CD8-positive, alpha-beta memory T cell (primary cell): ENCODE measurements around the gene CD244. TPM values are rescaled to one million over a fixed set of nuclear protein-coding genes. Genes with fewer than 3 reads are reported as not detected.
"Not testable (repeated sequence)": the region's sequence is repeated elsewhere in the genome, so short reads cannot be mapped to it uniquely, and the experiment has no call there.

Source experiments
- CTCF ChIA-PET: fragments of 350-600 bp; sonication (Branson Sonifier 250); formaldehyde crosslinking; loops from one replicate; lab custom pipeline; 2021; ENCODE audit warnings: antibody characterized with exemption; lab: Charles Lee
- POLR2A ChIA-PET: fragments of 350-600 bp; sonication (Branson Sonifier 250); formaldehyde crosslinking; loops from one replicate; lab custom pipeline; 2021; ENCODE audit warnings: antibody characterized with exemption; lab: Charles Lee
- DNase-seq, 5 donors: peaks; one replicate each; pipeline versions ENCODE4 v3.0.0 to v3.0.0-alpha.2; 2020 to 2022; ENCODE audit warnings: mixed read lengths in 1 of 5
- H3K27ac ChIP-seq: one replicate; pipeline ENCODE4 v1.7.0; 2013; ENCODE audit warnings: low read depth, mild to moderate bottlenecking, low read length, moderate library complexity
- H3K27me3 ChIP-seq: 2 replicates; pipeline ENCODE4 v1.7.0; 2013; ENCODE audit warnings: low read length, mild to moderate bottlenecking; ENCODE audit not compliant: insufficient read depth, poor library complexity, severe bottlenecking
- H3K36me3 ChIP-seq: 2 replicates; pipeline ENCODE4 v1.7.0; 2013; ENCODE audit warnings: mild to moderate bottlenecking, low read length, moderate library complexity; ENCODE audit not compliant: insufficient read depth
- H3K4me1 ChIP-seq: 2 replicates; pipeline ENCODE4 v1.7.0; 2013; ENCODE audit warnings: mild to moderate bottlenecking, low read length, moderate library complexity; ENCODE audit not compliant: insufficient read depth
- H3K4me3 ChIP-seq: 2 replicates; pipeline ENCODE4 v1.7.0; 2013; ENCODE audit warnings: mild to moderate bottlenecking, low read length
- H3K9me3 ChIP-seq: 2 replicates; pipeline ENCODE4 v1.7.0; 2013; ENCODE audit warnings: mild to moderate bottlenecking, low read length
- H3K27ac Mint-ChIP-seq, 8 donors: one replicate each; pipeline ENCODE4 v1.8.0; 2020 to 2021; ENCODE audit warnings: mixed read lengths in 8 of 8, mild to moderate bottlenecking in 6 of 8, inconsistent platforms in 3 of 8, moderate library complexity in 3 of 8
- H3K27me3 Mint-ChIP-seq, 2 donors: one replicate each; pipeline ENCODE4 v1.8.0; 2020 to 2021; ENCODE audit warnings: mixed read lengths in 2 of 2, mild to moderate bottlenecking in 1 of 2, moderate library complexity in 1 of 2
- H3K36me3 Mint-ChIP-seq, 3 donors: one replicate each; pipeline ENCODE4 v1.8.0; 2020 to 2021; ENCODE audit warnings: mixed read lengths in 3 of 3, inconsistent platforms in 1 of 3, mild to moderate bottlenecking in 1 of 3
- H3K4me1 Mint-ChIP-seq, 3 donors: one replicate each; pipeline ENCODE4 v1.8.0; 2020 to 2021; ENCODE audit warnings: mixed read lengths in 3 of 3, inconsistent platforms in 1 of 3, mild to moderate bottlenecking in 1 of 3
- H3K4me3 Mint-ChIP-seq, 7 donors: one replicate each; pipeline ENCODE4 v1.8.0; 2020 to 2021; ENCODE audit warnings: mixed read lengths in 7 of 7, mild to moderate bottlenecking in 6 of 7, moderate library complexity in 4 of 7, inconsistent platforms in 2 of 7
- H3K9me3 Mint-ChIP-seq, 5 donors: one replicate each; pipeline ENCODE4 v1.8.0; 2020 to 2022; ENCODE audit warnings: mixed read lengths in 5 of 5, mild to moderate bottlenecking in 3 of 5, moderate library complexity in 2 of 5, inconsistent platforms in 1 of 5
- polyA plus RNA-seq: library from polyadenylated mRNA; unstranded; fragments of 300-500 nt; fragmentation: Illumina TruSeq; gene quantifications from one replicate; pipeline ENCODE4 v1.2.3, GENCODE V29; 2021
- total RNA-seq, 2 experiments: library from RNA; stranded (reverse); gene quantifications; one replicate each; pipeline ENCODE4 v1.2.3, GENCODE V29; 2021

The CD244 gene
- total and polyA plus RNA-seq, 3 experiments from 2014 or later = 1.8 to 40.7 (median 1.9) TPM

- Histone ChIP-seq H3K27me3 (peaks cover 5% of the 10 kb centered on the region), H3K9me3 (no peaks in the 10 kb centered on the region), H3K36me3 (no peaks in the 10 kb centered on the region), H3K27ac (no peak overlapping the region), H3K4me1 (no peaks in the 10 kb centered on the region), H3K4me3 (no peak overlapping the region)
- Mint-ChIP-seq H3K27me3 (peaks cover 0 to 4% of the 10 kb centered on the region in 2 donors), H3K36me3 (no peaks in the 10 kb centered on the region), H3K4me3 (peak overlapping the region in 1 of 7 donors; percentile 13), H3K9me3 (no peaks in the 10 kb centered on the region), H3K27ac (peak overlapping the region in 1 of 8 donors; percentile 63), H3K4me1 (peaks cover 0 to 17% (median under 1%) of the 10 kb centered on the region in 3 donors)
- POLR2A ChIA-PET = no interaction called here
- no peak for DNase-seq
- CTCF ChIA-PET = interaction anchor here (0.8 to 1.4 kb wide), 4 partner anchors 20 to 67 kb away, joined by 4 read pairs; no protein-coding TSS in a partner anchor
These were observed 21.9 kb upstream of the CD244 start for GRCh38 chr1:160884579-160884978.

- H3K36me3 Mint-ChIP-seq = no peaks in the 10 kb centered on the region
- H3K9me3 Mint-ChIP-seq = no peaks in the 10 kb centered on the region
- Histone ChIP-seq H3K27ac (no peak overlapping the region), H3K4me3 (no peak overlapping the region), H3K36me3 (no peaks in the 10 kb centered on the region), H3K27me3 (peaks cover 1% of the 10 kb centered on the region), H3K4me1 (no peaks in the 10 kb centered on the region), H3K9me3 (no peaks in the 10 kb centered on the region)
- H3K27me3 Mint-ChIP-seq = peaks cover 0 to under 1% of the 10 kb centered on the region in 2 donors
- H3K4me3 Mint-ChIP-seq = no peak overlapping the region
- ChIA-PET POLR2A (interaction anchor here (0.8 kb wide), 1 partner anchor 89 kb away, joined by 4 read pairs; no protein-coding TSS in a partner anchor), CTCF (interaction anchor here (1.3 to 2.2 kb wide), 5 partner anchors 19 to 159 kb away, joined by 3 to 9 read pairs (median 4); no protein-coding TSS in a partner anchor)
- H3K27ac Mint-ChIP-seq = peak overlapping the region in 2 of 8 donors; percentile 0 to 80
- no peak for DNase-seq
- H3K4me1 Mint-ChIP-seq = peaks cover 5 to 25% (median 8%) of the 10 kb centered on the region in 3 donors
These were observed 21.2 kb upstream of the CD244 start for GRCh38 chr1:160883581-160884513.

GRCh38 chr1:160882582-160882981, 19.9 kb upstream of the CD244 start:
- Histone ChIP-seq H3K4me1 (peaks cover 1% of the 10 kb centered on the region), H3K27ac (no peak overlapping the region), H3K27me3 (no peaks in the 10 kb centered on the region), H3K36me3 (no peaks in the 10 kb centered on the region), H3K9me3 (no peaks in the 10 kb centered on the region), H3K4me3 (no peak overlapping the region)
- no peak overlapping the region for H3K4me3 Mint-ChIP-seq
- H3K9me3 Mint-ChIP-seq = no peaks in the 10 kb centered on the region
- ChIA-PET CTCF (interaction anchor here (1.5 to 2.2 kb wide), 2 partner anchors 45 to 157 kb away, joined by 3 to 9 read pairs; no protein-coding TSS in a partner anchor), POLR2A (no interaction called here)
- H3K27ac Mint-ChIP-seq = no peak overlapping the region
- no peaks in the 10 kb centered on the region for H3K27me3 Mint-ChIP-seq
- DNase-seq = no peak
- peaks cover 7 to 33% (median 12%) of the 10 kb centered on the region in 3 donors for H3K4me1 Mint-ChIP-seq
- H3K36me3 Mint-ChIP-seq = no peaks in the 10 kb centered on the region

- H3K27me3 ChIP-seq, H3K4me3 Mint-ChIP-seq, H3K27ac ChIP-seq, H3K27me3 Mint-ChIP-seq, H3K9me3 ChIP-seq, H3K36me3 Mint-ChIP-seq, POLR2A ChIA-PET, H3K4me3 ChIP-seq, H3K9me3 Mint-ChIP-seq, H3K27ac Mint-ChIP-seq, H3K36me3 ChIP-seq, DNase-seq: not testable (repeated sequence)
- CTCF ChIA-PET = interaction anchor here (3.8 kb wide), 1 partner anchor 71 kb away, joined by 17 read pairs; no protein-coding TSS in a partner anchor
- peaks cover 12% of the 10 kb centered on the region for H3K4me1 ChIP-seq
- peaks cover 20 to 46% (median 22%) of the 10 kb centered on the region in 3 donors for H3K4me1 Mint-ChIP-seq
These were observed 18.6 kb upstream of the CD244 start for GRCh38 chr1:160881264-160881663.

GRCh38 chr1:160880216-160880615, 17.5 kb upstream of the CD244 start:
- Mint-ChIP-seq H3K4me1 (peaks cover 23 to 47% (median 23%) of the 10 kb centered on the region in 3 donors), H3K9me3 (no peaks in the 10 kb centered on the region), H3K4me3 (no peak overlapping the region), H3K27me3 (no peaks in the 10 kb centered on the region), H3K27ac (peak overlapping the region in 2 of 8 donors; percentile 42 to 74), H3K36me3 (no peaks in the 10 kb centered on the region)
- Histone ChIP-seq H3K4me3 (no peak overlapping the region), H3K27ac (no peak overlapping the region), H3K4me1 (peaks cover 12% of the 10 kb centered on the region), H3K27me3 (no peaks in the 10 kb centered on the region), H3K36me3 (no peaks in the 10 kb centered on the region), H3K9me3 (no peaks in the 10 kb centered on the region)
- no peak for DNase-seq
- CTCF ChIA-PET = interaction anchor here (0.5 to 3.8 kb wide), 8 partner anchors 43 to 217 kb away, joined by 3 to 17 read pairs (median 6); no protein-coding TSS in a partner anchor
- POLR2A ChIA-PET = interaction anchor here (0.6 kb wide), 2 partner anchors 65 to 183 kb away, joined by 3 to 4 read pairs; no protein-coding TSS in a partner anchor

- ChIA-PET CTCF (interaction anchor here (0.7 to 3.8 kb wide), 10 partner anchors 17 to 258 kb away, joined by 3 to 17 read pairs (median 6); partner anchors contain the start of genes CD244 and LY9), POLR2A (interaction anchor here (0.8 kb wide), 2 partner anchors 17 to 42 kb away, joined by 3 read pairs; partner anchors contain the start of gene CD244)
- Mint-ChIP-seq H3K4me3 (peak overlapping the region in 5 of 7 donors; percentile 4 to 65 (median 41)), H3K27ac (peak overlapping the region in 7 of 8 donors; percentile 21 to 84 (median 73)), H3K9me3 (no peaks in the 10 kb centered on the region), H3K36me3 (no peaks in the 10 kb centered on the region), H3K27me3 (no peaks in the 10 kb centered on the region), H3K4me1 (peaks cover 23 to 46% (median 23%) of the 10 kb centered on the region in 3 donors)
- no peaks in the 10 kb centered on the region for H3K36me3 ChIP-seq
- no peaks in the 10 kb centered on the region for H3K27me3 ChIP-seq
- no peaks in the 10 kb centered on the region for H3K9me3 ChIP-seq
- H3K4me1 ChIP-seq = peaks cover 12% of the 10 kb centered on the region
- H3K27ac ChIP-seq = no peak overlapping the region
- no peak overlapping the region for H3K4me3 ChIP-seq
- peak in 3 of 5 donors; percentile 17 to 60 (median 38) for DNase-seq
These were observed 16.4 kb upstream of the CD244 start for GRCh38 chr1:160879056-160879455.

- Mint-ChIP-seq H3K4me1 (peaks cover 23 to 46% (median 23%) of the 10 kb centered on the region in 3 donors), H3K9me3 (no peaks in the 10 kb centered on the region), H3K27ac (peak overlapping the region in 5 of 8 donors; percentile 2 to 80 (median 27)), H3K27me3 (no peaks in the 10 kb centered on the region), H3K36me3 (no peaks in the 10 kb centered on the region), H3K4me3 (no peak overlapping the region)
- no peaks in the 10 kb centered on the region for H3K27me3 ChIP-seq
- peaks cover 12% of the 10 kb centered on the region for H3K4me1 ChIP-seq
- H3K9me3 ChIP-seq = no peaks in the 10 kb centered on the region
- H3K4me3 ChIP-seq = no peak overlapping the region
- ChIA-PET CTCF (interaction anchor here (0.6 to 2.3 kb wide), 31 partner anchors 9 to 270 kb away, joined by 3 to 37 read pairs (median 4); partner anchors contain the start of genes CD244 and ITLN2), POLR2A (interaction anchor here (0.6 kb wide), 1 partner anchor 122 kb away, joined by 3 read pairs; no protein-coding TSS in a partner anchor)
- H3K36me3 ChIP-seq = no peaks in the 10 kb centered on the region
- H3K27ac ChIP-seq = no peak overlapping the region
- peak in 2 of 5 donors; percentile 42 to 54 for DNase-seq
These were observed 14.5 kb upstream of the CD244 start for GRCh38 chr1:160877221-160877620.
